Fibroblast of peridontal ligament (primary cell): ENCODE measurements around the gene RPLP1.
A peak's percentile ranks its signal among the peaks of the same experiment; 100 is the strongest.
"Not testable (repeated sequence)": the region's sequence is repeated elsewhere in the genome, so short reads cannot be mapped to it uniquely, and the experiment has no call there.

Experiments
- DNase-seq: peaks from one replicate; pipeline ENCODE4 v3.0.0-alpha.2; 2010; ENCODE audit errors: extremely low read depth

RPLP1 gene

DNA sequence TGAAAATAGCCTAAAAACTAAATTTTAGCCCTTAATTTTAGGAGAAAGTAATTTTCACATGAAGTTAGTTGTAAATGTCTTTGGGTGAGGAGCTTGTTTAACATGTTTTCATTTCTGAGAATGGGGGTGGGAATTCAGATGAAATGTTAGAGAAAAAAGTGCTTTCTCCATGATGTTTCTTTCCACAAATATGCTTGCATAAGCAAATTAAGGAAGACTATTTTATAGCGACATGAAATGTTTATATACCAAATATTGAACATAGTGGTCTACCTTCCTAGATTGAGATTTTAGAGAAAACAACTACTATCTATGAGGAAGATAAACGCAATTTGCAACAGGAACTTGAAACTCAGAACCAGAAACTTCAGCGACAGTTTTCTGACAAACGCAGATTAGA lies 13.0 kb upstream of the RPLP1 start:
- DNase-seq: no peak

- DNase-seq: peak; percentile 70
These were observed 9.5 kb upstream of the RPLP1 start for GRCh38 chr15:69443032-69443611.

- DNase-seq: no peak
These were observed 7.9 kb upstream of the RPLP1 start for GRCh38 chr15:69444686-69445085.

- DNase-seq: no peak
These were observed 5.7 kb upstream of the RPLP1 start for GRCh38 chr15:69446953-69447352.

DNA sequence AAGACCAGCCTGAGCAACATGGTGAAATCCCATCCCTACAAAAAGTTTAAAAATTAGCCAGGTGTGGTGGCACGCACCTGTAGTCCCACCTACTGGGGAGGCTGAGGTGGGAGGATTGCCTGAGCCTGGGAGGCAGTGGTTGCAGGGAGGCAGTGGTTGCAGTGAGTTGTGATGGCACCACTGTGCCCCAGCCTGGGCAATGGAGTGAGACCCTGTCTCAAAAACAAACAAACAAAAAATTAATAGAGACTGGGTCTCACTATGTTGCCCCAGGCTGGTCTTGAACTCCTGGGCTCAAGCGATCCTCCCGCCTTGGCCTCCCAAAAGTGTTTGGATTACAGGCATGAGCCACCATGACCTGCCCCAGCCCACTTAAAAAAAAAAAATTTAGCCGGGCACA lies 2.4 kb upstream of the RPLP1 start:
- DNase-seq: not testable (repeated sequence)

- peak; percentile 51 for DNase-seq
These were observed 1.5 kb upstream of the RPLP1 start for GRCh38 chr15:69450968-69451695.

DNA sequence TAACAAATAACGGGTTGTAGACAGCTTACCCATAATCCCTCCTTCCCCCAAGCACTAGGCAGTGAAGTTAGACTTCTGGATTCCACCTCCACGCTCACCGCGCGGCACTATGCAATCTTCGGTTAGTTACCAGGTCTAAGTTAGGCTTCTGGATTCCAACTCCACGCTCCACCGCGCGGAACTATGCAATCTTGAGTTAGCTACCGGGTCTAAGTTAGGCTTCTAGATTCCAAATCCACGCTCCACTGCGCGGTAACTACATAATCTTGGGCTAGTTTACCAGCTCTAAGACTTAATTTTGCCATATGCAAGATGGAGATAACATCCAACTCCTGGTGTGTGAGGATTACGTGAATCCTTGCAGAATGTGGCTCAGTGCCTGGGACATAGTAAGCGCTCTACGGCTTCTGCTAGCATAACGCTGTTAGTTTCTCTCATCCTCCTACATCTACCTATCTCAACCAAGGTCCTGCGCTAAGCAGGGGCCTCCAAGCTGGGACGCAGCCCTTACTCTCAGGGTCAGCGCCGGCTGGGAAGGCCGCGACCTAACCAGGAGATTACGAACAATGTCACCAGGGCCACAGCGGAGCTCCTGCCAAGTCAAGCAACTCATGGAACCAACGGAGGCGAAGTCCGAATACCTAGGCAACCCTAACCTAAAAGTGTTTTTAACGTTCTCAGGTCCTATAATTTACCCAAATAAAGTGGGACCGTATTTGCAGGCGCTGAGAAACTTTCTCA lies 497 bp upstream of the RPLP1 start:
- peak; percentile 64 for DNase-seq

- no peak for DNase-seq
These were observed 2.3 kb downstream of the RPLP1 start for GRCh38 chr15:69454953-69455352.

DNA sequence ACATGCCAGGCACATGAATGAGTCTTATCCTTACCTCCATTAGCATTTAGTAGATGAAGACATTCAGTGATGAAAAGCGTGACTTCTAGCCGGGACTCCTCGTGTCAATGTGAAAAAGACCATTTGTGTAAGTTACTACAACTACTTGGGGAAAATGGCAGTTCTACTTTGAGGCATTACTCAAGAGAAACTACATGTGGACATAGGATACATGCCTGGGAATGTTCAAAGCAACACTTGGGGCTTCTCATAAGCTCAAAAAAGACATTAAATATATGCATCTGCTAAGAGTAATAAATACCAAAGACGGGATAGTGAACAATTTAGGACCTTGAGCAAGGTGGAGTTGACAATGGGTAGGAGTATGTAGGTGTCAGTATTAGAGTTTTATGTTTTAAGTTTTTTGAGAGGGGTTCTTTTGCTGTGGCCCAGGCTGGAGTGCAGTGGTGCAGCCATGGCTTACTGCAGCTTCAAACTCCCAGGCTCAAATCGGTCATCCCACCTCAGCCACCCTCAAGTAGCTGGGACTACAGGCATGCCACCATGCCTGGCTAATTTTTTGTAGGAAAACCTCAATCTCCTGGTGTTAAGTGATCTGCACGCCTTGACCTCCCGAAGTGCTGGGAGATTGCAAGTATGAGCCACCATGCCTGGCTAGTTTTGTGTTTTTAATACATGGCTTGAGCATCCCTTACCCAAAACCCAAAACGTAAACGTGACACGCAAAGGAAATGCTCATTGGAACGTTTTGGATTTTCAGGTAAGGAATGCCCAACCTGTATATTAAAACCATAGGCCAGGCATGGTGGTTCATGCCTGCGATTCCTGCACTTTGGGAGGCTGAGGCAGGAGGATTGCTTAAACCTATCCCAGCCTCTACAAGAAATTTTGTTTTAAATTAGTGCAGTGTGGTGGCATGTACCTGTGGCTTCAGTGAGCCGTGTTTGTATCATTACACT lies 3.9 kb downstream of the RPLP1 start:
- no peak for DNase-seq

GRCh38 chr15:69457304-69458280 lies 5.0 kb downstream of the RPLP1 start:
- DNase-seq: no peak

- DNase-seq: no peak
These were observed 6.4 kb downstream of the RPLP1 start for GRCh38 chr15:69459066-69459465.

DNA sequence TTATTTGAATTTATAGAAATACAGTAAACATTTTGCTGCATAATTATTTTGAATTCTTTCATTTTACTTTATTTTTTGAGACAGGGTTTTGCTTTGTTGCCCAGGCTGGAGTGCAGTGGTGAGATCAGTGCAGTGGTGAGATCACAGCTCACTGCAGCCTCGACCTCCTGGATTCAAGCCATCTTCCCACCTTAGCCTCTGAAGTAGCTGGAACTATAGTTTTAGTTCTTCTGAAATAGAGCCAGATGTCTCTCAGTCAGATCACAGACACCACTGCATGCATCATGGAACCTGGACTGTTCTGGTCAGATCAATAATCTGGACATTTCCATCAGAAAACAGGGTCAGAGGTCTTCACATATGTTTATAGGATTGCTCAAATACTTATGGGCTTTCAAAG lies 7.9 kb downstream of the RPLP1 start:
- DNase-seq: no peak

DNA sequence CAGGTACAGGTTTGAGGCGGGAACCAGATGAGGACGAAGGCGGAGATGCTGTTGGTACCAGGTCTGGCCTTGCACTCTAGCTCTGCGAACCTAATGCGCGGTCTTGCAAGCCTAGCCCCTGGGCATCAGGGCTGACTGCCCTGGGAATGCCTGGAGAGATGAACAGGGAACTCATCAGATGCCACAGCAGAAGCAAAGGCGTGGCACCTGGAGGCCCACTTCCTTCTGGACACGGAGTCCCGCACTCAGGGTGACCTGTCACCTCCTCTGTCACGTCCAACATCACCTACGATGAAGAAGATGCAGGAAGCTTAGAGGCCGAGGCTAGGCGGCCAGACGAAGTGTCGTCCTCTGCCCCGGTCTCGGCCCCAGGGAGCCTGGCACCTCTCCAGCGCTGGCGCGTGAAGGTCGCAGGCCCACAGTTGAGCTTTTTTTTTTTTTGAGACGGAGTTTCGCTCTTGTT lies 9.4 kb downstream of the RPLP1 start:
- DNase-seq: no peak

GRCh38 chr15:69462493-69463181 lies 10.0 kb downstream of the RPLP1 start:
- DNase-seq: peak; percentile 99

DNA sequence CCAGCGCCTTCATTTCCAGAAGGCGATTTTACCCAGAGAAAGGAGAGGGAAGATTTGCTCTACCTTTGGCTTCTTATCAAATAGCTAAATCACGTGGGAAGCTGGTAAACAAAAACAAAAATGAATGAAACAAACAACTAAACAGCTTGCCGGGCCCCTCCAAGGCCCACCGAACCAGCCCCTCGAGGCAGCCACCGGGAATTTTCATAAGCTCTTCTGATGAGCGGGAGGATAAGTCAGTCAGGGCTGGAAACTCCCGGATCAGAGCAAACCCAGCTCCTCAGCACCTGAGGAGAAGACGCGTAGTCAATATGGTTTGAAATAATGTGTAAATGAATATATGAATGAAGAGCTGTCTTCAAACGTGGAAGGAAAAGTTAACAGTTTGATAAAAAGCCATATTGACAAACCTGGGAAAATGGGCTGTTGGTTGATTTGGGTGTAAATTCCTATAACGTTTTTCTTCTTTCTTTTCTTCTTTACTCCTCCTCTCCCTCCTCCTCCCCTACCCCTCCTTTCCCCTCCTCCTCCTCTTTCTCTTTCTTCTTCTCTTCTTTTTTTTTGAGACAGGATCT lies 10.7 kb downstream of the RPLP1 start:
- no peak for DNase-seq

DNA sequence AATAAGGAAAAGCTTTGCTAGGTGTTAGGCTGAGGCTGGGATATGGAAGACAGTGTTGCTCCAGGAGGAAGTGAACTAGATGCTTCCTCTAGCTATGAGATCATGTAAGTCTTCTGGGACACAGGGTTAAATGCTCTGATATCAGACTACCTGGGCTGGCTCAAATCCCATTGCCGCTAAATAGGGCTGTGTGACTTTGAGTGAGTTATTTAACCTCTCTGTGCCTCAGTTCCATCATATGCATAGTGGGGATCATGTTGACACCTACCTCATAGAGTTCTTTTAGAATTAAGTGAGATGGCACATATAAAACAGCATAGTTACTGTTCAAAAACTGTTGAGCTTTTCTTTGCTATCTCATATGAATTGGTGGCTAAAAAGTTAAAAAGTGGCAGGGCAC lies 12.6 kb downstream of the RPLP1 start:
- no peak for DNase-seq

- DNase-seq: no peak
These were observed 14.1 kb downstream of the RPLP1 start for GRCh38 chr15:69466733-69467132.

GRCh38 chr15:69467636-69468035 lies 15.0 kb downstream of the RPLP1 start:
- DNase-seq: no peak

DNA sequence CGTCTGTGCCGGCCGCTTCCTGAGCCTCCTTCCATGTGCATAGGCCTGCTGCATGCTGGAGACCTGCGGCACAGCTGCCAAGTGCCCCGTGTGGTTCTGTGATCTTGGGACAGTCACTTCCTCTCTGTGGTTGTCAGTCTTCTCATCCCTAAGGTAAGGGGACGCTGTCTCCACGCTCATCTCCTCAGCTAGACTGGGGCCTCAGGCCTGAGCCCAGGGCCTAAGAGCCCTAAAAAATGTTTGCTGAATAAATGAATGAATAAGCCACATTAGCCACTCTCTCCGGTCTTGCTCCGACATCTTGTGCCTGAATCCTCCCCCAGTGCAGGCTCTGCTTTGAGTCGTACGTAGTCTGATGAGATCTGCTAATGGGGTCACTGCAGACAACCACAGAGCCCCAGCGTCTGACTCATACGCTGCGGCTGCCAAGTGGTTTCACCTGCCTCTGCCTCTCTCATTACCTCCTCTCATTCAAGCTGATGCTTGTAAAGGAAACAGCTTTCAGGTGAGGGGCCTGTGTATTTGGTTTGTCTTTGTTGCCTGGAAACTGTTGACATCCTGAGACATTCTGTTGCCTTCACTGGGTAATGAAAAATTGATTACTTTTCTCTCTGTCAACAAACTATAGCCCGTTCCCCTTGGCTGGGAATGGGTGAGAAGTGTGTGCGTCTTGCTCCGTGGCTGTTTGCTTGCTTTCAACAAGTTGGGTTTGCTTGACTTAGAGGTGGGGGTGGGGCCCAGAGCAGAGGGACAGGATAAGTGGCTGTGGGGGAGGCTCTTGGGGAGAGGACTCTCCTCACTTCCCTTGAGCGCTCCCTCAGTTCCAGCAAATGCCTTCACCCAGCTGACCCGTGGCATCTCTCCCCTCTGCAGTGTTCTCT lies 15.9 kb downstream of the RPLP1 start:
- DNase-seq: no peak
